ENCODE measurements around the gene CPT2. TPM values are rescaled to one million over a fixed set of nuclear protein-coding genes. Genes with fewer than 3 reads are reported as not detected.

Gene CPT2
- total and polyA plus RNA-seq, 2 of the 4 experiments (the other 2 are of a cell fraction): 15.8 to 16.0 TPM

DNA sequence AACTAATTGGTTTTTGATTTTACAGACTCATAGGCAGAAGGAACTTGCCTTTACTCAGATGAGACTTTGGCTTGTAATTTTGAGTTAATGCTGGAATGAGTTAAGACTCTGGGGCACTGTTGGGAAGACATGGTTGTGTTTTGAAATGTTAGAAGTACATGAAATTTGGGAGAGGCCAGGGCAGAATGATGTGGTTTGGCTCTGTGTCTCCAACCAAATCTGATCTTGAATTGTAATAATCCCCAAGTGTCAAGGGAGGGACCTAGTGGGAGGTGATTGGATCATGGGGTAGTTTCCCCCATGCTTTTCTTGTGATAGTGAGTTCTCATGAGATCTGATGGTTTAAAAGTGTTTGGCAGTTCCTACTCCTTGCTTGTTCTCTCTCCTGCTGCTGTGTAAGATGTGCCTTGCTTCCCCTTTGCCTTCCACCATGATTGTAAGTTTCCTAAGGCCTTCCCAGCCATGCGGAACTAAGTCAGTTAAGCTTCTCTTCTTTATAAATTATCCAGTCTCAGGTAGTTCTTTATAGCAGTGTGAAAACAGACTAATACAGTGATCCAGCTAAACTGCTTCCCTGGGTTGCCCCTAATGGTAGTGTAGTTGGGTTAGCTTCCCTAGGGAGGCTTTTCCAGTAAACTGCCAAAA, 10.2 kb downstream of the CPT2 start:
- H2BK5ac ChIP-seq (ENCODE audit: low read depth, low read length, poor library complexity, severe bottlenecking): no peak overlapping the region
- H3K79me1 ChIP-seq (ENCODE audit: low read depth in 1 of 2, low read length in 2 of 2): peaks cover 0 to 6% of the 10 kb centered on the region in 2 experiments; a peak in 3 of 4 replicates
- H4K20me1 ChIP-seq (ENCODE audit: insufficient read depth, low read length): no peaks in the 10 kb centered on the region
- no peak overlapping the region for H4K5ac ChIP-seq (ENCODE audit: low read depth, low read length)
- TF ChIP-seq MAFK (IDR thresholded peaks at IDR 0.05; ENCODE audit: low read depth, low read length) (no peak), CTCF (conservative IDR thresholded peaks at IDR 0.05; ENCODE audit: low read depth, low read length) (no peak), MXI1 (IDR thresholded peaks at IDR 0.05; ENCODE audit: borderline replicate concordance, low read depth, low read length) (no peak), POLR2A (IDR thresholded peaks at IDR 0.05; ENCODE audit: low read depth, low read length) (no peak), MAZ (IDR thresholded peaks at IDR 0.05; ENCODE audit: borderline replicate concordance, low read depth, low read length) (no peak), CEBPB (IDR thresholded peaks at IDR 0.05; ENCODE audit: low read depth, low read length) (no peak), RAD21 (IDR thresholded peaks at IDR 0.05; ENCODE audit: low read length) (no peak), CHD1 (IDR thresholded peaks at IDR 0.05; ENCODE audit: low read depth, low read length) (no peak), FOS (IDR thresholded peaks at IDR 0.05; ENCODE audit: low read depth, low read length) (no peak), SMC3 (IDR thresholded peaks at IDR 0.05; ENCODE audit: low read depth, low read length) (no peak), BHLHE40 (IDR thresholded peaks at IDR 0.05; ENCODE audit: low read depth, low read length) (no peak), RCOR1 (IDR thresholded peaks at IDR 0.05; ENCODE audit: insufficient replicate concordance, low read length) (no peak), NFE2L2 (IDR thresholded peaks at IDR 0.05; ENCODE audit: low read depth, low read length) (no peak), RFX5 (IDR thresholded peaks at IDR 0.05; ENCODE audit: low read depth, low read length) (no peak)
- TF ChIP-seq, protein P1, sequence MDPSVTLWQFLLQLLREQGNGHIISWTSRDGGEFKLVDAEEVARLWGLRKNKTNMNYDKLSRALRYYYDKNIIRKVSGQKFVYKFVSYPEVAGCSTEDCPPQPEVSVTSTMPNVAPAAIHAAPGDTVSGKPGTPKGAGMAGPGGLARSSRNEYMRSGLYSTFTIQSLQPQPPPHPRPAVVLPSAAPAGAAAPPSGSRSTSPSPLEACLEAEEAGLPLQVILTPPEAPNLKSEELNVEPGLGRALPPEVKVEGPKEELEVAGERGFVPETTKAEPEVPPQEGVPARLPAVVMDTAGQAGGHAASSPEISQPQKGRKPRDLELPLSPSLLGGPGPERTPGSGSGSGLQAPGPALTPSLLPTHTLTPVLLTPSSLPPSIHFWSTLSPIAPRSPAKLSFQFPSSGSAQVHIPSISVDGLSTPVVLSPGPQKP (IDR thresholded peaks at IDR 0.05; ENCODE audit: borderline replicate concordance, low read depth, low read length): no peak
- TF ChIP-seq, protein P2, sequence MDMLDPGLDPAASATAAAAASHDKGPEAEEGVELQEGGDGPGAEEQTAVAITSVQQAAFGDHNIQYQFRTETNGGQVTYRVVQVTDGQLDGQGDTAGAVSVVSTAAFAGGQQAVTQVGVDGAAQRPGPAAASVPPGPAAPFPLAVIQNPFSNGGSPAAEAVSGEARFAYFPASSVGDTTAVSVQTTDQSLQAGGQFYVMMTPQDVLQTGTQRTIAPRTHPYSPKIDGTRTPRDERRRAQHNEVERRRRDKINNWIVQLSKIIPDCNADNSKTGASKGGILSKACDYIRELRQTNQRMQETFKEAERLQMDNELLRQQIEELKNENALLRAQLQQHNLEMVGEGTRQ (IDR thresholded peaks at IDR 0.05; ENCODE audit: low read depth, low read length): no peak
- dilution Hi-C loops (cut with HindIII; ENCODE audit: low sequenced_read_pairs, unreplicated experiment) (no loop called here), intact Hi-C loops (cut with micrococcal nuclease) (no loop called here), in situ Hi-C loops (cut with MboI; ENCODE audit: low sequenced_read_pairs) (no loop called here)
- no peak overlapping the region for H2AFZ ChIP-seq (replicated peaks; ENCODE audit: low read length, poor library complexity)
- no peaks in the 10 kb centered on the region for H3K27me3 ChIP-seq (ENCODE audit: control insufficient read depth, insufficient read depth, low read length)
- peaks cover 3% of the 10 kb centered on the region; the same call in 1 of the 2 replicates for H3K9me1 ChIP-seq (ENCODE audit: insufficient read depth, low read length)
- ATAC-seq (ENCODE audit: low read depth): no peak
- no CpG with 5 or more reads among the region's 1 CpG for WGBS, 2 experiments (ENCODE audit: extremely low coverage in 2 of 2, insufficient read length in 1 of 2)
- no peak overlapping the region for H3K56ac ChIP-seq (ENCODE audit: extremely low read depth, insufficient read depth, low read length)
- no TSS peak for BruUV-seq (replicated peaks)
- no peak overlapping the region for H3K4me2 ChIP-seq (ENCODE audit: low read depth, low read length)
- no peak overlapping the region for H3K14ac ChIP-seq (replicated peaks; ENCODE audit: low read depth, low read length)
- no peak overlapping the region for H3K4ac ChIP-seq (ENCODE audit: low read depth, low read length)
- H3K36me3 ChIP-seq (ENCODE audit: control insufficient read depth, insufficient read depth, low read length): peaks cover 57% of the 10 kb centered on the region
- no peak overlapping the region for H2BK20ac ChIP-seq (ENCODE audit: low read depth, low read length)
- DNase-seq: no peak
- no peak overlapping the region for H3K27ac ChIP-seq (ENCODE audit: insufficient read depth, low read length)
- H3K9ac ChIP-seq (ENCODE audit: low read depth, low read length): no peak overlapping the region
- H4K91ac ChIP-seq (ENCODE audit: insufficient read depth, low read depth, low read length): no peak overlapping the region
- no peak overlapping the region for H3K4me3 ChIP-seq (ENCODE audit: insufficient read depth, low read depth, low read length)
- CTCF ChIA-PET: no interaction called here
- H4K8ac ChIP-seq (ENCODE audit: low read depth in 2 of 2, low read length in 2 of 2): no peak overlapping the region
- no peak overlapping the region for H3K23ac ChIP-seq (ENCODE audit: low read depth, low read length)
- H3K4me1 ChIP-seq (ENCODE audit: control insufficient read depth, insufficient read depth, low read length): no peaks in the 10 kb centered on the region
- no peak overlapping the region for H3K18ac ChIP-seq (ENCODE audit: low read depth, low read length)
- H2BK120ac ChIP-seq (ENCODE audit: low read depth, low read length): no peak overlapping the region
- H2BK15ac ChIP-seq (ENCODE audit: low read depth, low read length): no peak overlapping the region
- POLR2A ChIA-PET (ENCODE audit: unreplicated experiment): no interaction called here
- no peak overlapping the region for H2AK5ac ChIP-seq (ENCODE audit: low read depth, low read length)
- peaks cover 6% of the 10 kb centered on the region for H3K9me3 ChIP-seq (ENCODE audit: control insufficient read depth, insufficient read depth, low read length)
- H2AK9ac ChIP-seq (replicated peaks; ENCODE audit: low read depth, low read length, poor library complexity): no peak overlapping the region
